K562 (cell line): ENCODE measurements around the gene POMGNT1. TPM values are rescaled to one million over a fixed set of nuclear protein-coding genes. Genes with fewer than 3 reads are reported as not detected.

Experiments used
- FOS ChIP-seq: IDR thresholded peaks from 3 replicates; pipeline ENCODE4 v1.6.1; 2011; ENCODE audit not compliant: insufficient read length; ENCODE audit errors: extremely low read depth
- FOXP1 ChIP-seq: sonication (generic); formaldehyde crosslinking; IDR thresholded peaks from 2 replicates; pipeline ENCODE4 v1.8.0; 2022; ENCODE audit warnings: mild to moderate bottlenecking, missing genetic modification reagents
- HMGN3 ChIP-seq: IDR thresholded peaks from 2 replicates; pipeline ENCODE4 v1.6.1; 2011; ENCODE audit warnings: borderline replicate concordance, low read depth, mild to moderate bottlenecking, mixed read lengths, low read length; ENCODE audit not compliant: insufficient read length; ENCODE audit errors: extremely low read depth
- KDM1A ChIP-seq, 2 experiments: fragments of 450-650 bp; IDR thresholded peaks; 2 replicates each; pipeline ENCODE4 v1.6.1; 2016; ENCODE audit warnings: mild to moderate bottlenecking in 2 of 2
- POLR2H ChIP-seq: IDR thresholded peaks from 2 replicates; pipeline ENCODE4 v1.6.1; 2016; ENCODE audit warnings: missing genetic modification characterization, low read depth, mild to moderate bottlenecking, control low read depth, missing compliant biosample characterization, moderate library complexity
- RBBP5 ChIP-seq: fragments of 200-600 bp; sonication (generic); IDR thresholded peaks from 2 replicates; pipeline ENCODE4 v1.6.1; 2012; ENCODE audit warnings: borderline replicate concordance, mild to moderate bottlenecking, low read length, control low read depth, inconsistent platforms; ENCODE audit not compliant: insufficient read depth, poor library complexity, severe bottlenecking
- ZNF140 ChIP-seq: fragments of 250-450 bp; sonication (Bioruptor Pico); IDR thresholded peaks from 2 replicates; pipeline ENCODE4 v1.8.0; 2021; ENCODE audit warnings: moderate library complexity, mild to moderate bottlenecking, inconsistent platforms
- ZNF175 ChIP-seq: fragments of 200-800 bp; sonication (Bioruptor generic); IDR thresholded peaks from 2 replicates; pipeline ENCODE4 v1.6.1; 2016; ENCODE audit warnings: low read depth, mild to moderate bottlenecking, missing genetic modification characterization, missing compliant biosample characterization
- polyA plus RNA-seq, 8 experiments: library from polyadenylated mRNA; depleted of rRNA in 4 of 8; stranded (reverse) in 5 of 8; unstranded in 3 of 8; fragments of >200 nt; fragmentation: Nextera tagmentation in 2 of 8; fragmentation: Illumina TruSeq in 1 of 8; extraction: Ambion mirVana in 2 of 8; extraction: Trizol in 1 of 8; gene quantifications; 2 replicates each; pipeline versions ENCODE4 v1.2.1 to v1.2.3, GENCODE V29; 2011 to 2014; ENCODE audit warnings: inconsistent platforms in 1 of 8, missing spikeins in 1 of 8
- total RNA-seq, 7 experiments: library from RNA; depleted of rRNA in 6 of 7; stranded (reverse); fragments of >200 nt in 6 of 7; fragmentation: Illumina TruSeq in 2 of 7; extraction: Trizol in 2 of 7; gene quantifications; 2 replicates each; pipeline versions ENCODE4 v1.2.1 to v1.2.3, GENCODE V29; 2011 to 2021; ENCODE audit warnings: low replicate concordance in 1 of 7
- TF ChIP-seq, protein P1 (sequence below), 2 experiments: fragments of 450-650 bp; formaldehyde crosslinking in 1 of 2; IDR thresholded peaks; 2 replicates each; pipeline versions ENCODE4 v1.4.0 to v1.6.1; 2014 to 2020; ENCODE audit warnings: mild to moderate bottlenecking in 2 of 2, borderline replicate concordance in 1 of 2, low read depth in 1 of 2
- TF ChIP-seq, protein P2 (sequence below), 2 experiments: fragments of 450-650 bp; IDR thresholded peaks; 2 replicates each; pipeline ENCODE4 v1.6.1; 2016
- TF ChIP-seq, protein P3 (sequence below): fragments of 450-650 bp; conservative IDR thresholded peaks from 2 replicates; pipeline ENCODE4 v1.6.1; 2016; ENCODE audit warnings: missing genetic modification characterization, low read depth, mild to moderate bottlenecking, control low read depth, missing compliant biosample characterization
- TF ChIP-seq, protein P4 (sequence below): IDR thresholded peaks from 2 replicates; pipeline ENCODE4 v1.6.1; 2011; ENCODE audit not compliant: insufficient read length; ENCODE audit errors: extremely low read depth

Gene POMGNT1
- total and polyA plus RNA-seq, 9 of the 15 experiments (the other 6 are each of a cell fraction or from before 2014, with no cell fraction given), result 14.1 to 58.9 (median 37.8) TPM

DNA sequence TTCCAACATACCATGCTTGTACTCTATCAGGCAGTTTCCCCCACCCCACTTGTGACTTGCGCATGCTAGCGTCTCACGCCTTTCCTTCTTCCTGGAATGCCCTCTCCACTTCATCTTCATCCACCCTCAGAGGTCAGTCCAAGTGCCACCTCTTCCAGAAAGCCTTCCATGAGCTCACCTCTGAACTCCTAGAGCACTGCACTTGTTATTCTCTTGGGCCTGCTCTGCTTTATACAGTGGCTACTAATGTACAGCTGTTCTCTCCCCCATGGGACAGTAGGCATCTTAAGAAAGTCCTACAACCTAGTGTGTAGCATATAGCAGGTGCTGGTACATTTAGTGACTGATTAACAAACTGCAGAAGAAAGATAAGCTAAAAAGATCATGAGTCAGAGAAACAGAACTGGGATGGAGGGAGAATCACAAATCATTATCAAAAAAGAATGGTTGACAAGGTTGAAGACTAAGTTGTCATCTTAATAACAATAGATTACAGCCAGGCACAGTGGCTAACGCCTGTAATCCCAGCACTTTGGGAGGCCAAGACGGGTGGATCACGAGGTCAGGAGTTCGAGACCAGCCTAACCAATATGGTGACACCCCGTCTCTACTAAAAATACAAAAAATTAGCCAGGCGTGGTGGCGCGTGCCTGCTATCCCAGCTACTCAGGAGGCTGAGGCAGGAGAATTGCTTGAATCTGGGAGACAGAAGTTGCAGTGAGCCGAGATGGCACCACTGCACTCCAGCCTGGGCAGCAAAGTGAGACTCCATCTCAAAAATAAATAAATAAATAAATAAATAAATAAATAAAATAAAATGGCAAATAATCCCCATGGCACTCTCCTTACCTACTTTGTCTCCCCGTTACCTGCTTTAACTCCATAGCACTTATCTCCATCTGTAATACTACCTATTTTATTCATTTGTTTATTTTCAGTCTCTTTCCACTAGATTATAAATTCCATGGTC is 39.6 kb downstream of the POMGNT1 start (continued):
- TF ChIP-seq, protein P1, sequence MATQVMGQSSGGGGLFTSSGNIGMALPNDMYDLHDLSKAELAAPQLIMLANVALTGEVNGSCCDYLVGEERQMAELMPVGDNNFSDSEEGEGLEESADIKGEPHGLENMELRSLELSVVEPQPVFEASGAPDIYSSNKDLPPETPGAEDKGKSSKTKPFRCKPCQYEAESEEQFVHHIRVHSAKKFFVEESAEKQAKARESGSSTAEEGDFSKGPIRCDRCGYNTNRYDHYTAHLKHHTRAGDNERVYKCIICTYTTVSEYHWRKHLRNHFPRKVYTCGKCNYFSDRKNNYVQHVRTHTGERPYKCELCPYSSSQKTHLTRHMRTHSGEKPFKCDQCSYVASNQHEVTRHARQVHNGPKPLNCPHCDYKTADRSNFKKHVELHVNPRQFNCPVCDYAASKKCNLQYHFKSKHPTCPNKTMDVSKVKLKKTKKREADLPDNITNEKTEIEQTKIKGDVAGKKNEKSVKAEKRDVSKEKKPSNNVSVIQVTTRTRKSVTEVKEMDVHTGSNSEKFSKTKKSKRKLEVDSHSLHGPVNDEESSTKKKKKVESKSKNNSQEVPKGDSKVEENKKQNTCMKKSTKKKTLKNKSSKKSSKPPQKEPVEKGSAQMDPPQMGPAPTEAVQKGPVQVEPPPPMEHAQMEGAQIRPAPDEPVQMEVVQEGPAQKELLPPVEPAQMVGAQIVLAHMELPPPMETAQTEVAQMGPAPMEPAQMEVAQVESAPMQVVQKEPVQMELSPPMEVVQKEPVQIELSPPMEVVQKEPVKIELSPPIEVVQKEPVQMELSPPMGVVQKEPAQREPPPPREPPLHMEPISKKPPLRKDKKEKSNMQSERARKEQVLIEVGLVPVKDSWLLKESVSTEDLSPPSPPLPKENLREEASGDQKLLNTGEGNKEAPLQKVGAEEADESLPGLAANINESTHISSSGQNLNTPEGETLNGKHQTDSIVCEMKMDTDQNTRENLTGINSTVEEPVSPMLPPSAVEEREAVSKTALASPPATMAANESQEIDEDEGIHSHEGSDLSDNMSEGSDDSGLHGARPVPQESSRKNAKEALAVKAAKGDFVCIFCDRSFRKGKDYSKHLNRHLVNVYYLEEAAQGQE (IDR thresholded peaks at IDR 0.05; ENCODE audit: borderline replicate concordance), result peak; percentile 42; the same call in 1 of the 2 replicates
- TF ChIP-seq, protein P1 (CRISPR knock-in tag; IDR thresholded peaks at IDR 0.05; ENCODE audit: low read depth), result no peak
- TF ChIP-seq RBBP5 (peak; percentile 71), HMGN3 (peak; percentile 53), POLR2H (peak; percentile 87), ZNF175 (CRISPR knock-in tag) (peak; percentile 95), FOS (peak; percentile 50), ZNF140 (CRISPR knock-in tag) (no peak), FOXP1 (CRISPR knock-in tag) (no peak; the same call in 1 of the 2 replicates), KDM1A (IDR thresholded peaks at IDR 0.05) (peak; percentile 99)
- TF ChIP-seq, protein P2, sequence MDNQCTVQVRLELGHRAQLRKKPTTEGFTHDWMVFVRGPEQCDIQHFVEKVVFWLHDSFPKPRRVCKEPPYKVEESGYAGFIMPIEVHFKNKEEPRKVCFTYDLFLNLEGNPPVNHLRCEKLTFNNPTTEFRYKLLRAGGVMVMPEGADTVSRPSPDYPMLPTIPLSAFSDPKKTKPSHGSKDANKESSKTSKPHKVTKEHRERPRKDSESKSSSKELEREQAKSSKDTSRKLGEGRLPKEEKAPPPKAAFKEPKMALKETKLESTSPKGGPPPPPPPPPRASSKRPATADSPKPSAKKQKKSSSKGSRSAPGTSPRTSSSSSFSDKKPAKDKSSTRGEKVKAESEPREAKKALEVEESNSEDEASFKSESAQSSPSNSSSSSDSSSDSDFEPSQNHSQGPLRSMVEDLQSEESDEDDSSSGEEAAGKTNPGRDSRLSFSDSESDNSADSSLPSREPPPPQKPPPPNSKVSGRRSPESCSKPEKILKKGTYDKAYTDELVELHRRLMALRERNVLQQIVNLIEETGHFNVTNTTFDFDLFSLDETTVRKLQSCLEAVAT (IDR thresholded peaks at IDR 0.05), result no peak; a peak in 1 of 4 replicates
- TF ChIP-seq, protein P3, sequence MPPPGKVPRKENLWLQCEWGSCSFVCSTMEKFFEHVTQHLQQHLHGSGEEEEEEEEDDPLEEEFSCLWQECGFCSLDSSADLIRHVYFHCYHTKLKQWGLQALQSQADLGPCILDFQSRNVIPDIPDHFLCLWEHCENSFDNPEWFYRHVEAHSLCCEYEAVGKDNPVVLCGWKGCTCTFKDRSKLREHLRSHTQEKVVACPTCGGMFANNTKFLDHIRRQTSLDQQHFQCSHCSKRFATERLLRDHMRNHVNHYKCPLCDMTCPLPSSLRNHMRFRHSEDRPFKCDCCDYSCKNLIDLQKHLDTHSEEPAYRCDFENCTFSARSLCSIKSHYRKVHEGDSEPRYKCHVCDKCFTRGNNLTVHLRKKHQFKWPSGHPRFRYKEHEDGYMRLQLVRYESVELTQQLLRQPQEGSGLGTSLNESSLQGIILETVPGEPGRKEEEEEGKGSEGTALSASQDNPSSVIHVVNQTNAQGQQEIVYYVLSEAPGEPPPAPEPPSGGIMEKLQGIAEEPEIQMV (tag), result no peak
- TF ChIP-seq, protein P4, sequence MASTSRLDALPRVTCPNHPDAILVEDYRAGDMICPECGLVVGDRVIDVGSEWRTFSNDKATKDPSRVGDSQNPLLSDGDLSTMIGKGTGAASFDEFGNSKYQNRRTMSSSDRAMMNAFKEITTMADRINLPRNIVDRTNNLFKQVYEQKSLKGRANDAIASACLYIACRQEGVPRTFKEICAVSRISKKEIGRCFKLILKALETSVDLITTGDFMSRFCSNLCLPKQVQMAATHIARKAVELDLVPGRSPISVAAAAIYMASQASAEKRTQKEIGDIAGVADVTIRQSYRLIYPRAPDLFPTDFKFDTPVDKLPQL, result no peak
